HepG2 (cell line): ENCODE results near the gene PLEKHA8. TPM values are rescaled to one million over a fixed set of nuclear protein-coding genes. Genes with fewer than 3 reads are reported as not detected.

Experiments used
- ATAC-seq: fragments of 200-7000 bp; cut with Tn5 transposase; 3 replicates; pipeline ENCODE4 v1.9.1; 2020; ENCODE audit warnings: mild to moderate bottlenecking, moderate library complexity
- BruUV-seq: library from RNA; stranded (reverse); fragments of 400-500 nt; replicated peaks from 2 replicates; lab custom pipeline; 2021; lab: Mats Ljungman, UMichigan
- CTCF ChIA-PET: fragments of 300-600 bp; formaldehyde crosslinking; extraction: SDS; loops from one replicate; lab custom pipeline; 2021; ENCODE audit warnings: low total read pairs, inconsistent platforms, low intra/inter-chr PET ratio; lab: Yijun Ruan, JAX
- POLR2A ChIA-PET: fragments of 350-600 bp; sonication (Branson Sonifier 250); formaldehyde crosslinking; loops from one replicate; lab custom pipeline; 2020; ENCODE audit warnings: antibody characterized with exemption, inconsistent platforms; lab: Yijun Ruan, JAX
- DNase-seq: peaks from one replicate; pipeline ENCODE4 v3.0.0-alpha.2; 2015; ENCODE audit warnings: low spot score
- FAIRE-seq: peaks from 3 replicates; lab custom pipeline; 2011; peaks lifted over from hg19 to GRCh38; lab: Jason Lieb, UNC
- H2AFZ ChIP-seq: one replicate; pipeline ENCODE4 v1.6.1; 2011; ENCODE audit warnings: low read length, inconsistent platforms
- H3K27ac ChIP-seq: fragments of 300-600 bp; 3 replicates; pipeline ENCODE4 v1.8.0; 2011; ENCODE audit warnings: mixed run types, mild to moderate bottlenecking, mixed read lengths, low read length, inconsistent platforms; ENCODE audit not compliant: insufficient read depth; ENCODE audit errors: extremely low read length
- H3K27me3 ChIP-seq, 2 experiments: fragments of 200-600 bp in 1 of 2; 2 replicates in 1 of 2; 3 replicates in 1 of 2; pipeline versions ENCODE4 v1.6.0 to v1.8.0; 2011; ENCODE audit warnings: low read length in 2 of 2, mild to moderate bottlenecking in 2 of 2, moderate library complexity in 2 of 2, inconsistent platforms in 1 of 2; ENCODE audit not compliant: insufficient read depth in 2 of 2, control insufficient read depth in 1 of 2
- H3K36me3 ChIP-seq, 2 experiments: fragments of 200-600 bp in 1 of 2; replicated peaks in 1 of 2; 2 replicates in 1 of 2; 3 replicates in 1 of 2; pipeline versions ENCODE4 v1.5.1 to v1.8.0; 2011; ENCODE audit warnings: low read length in 2 of 2, inconsistent platforms in 1 of 2; ENCODE audit not compliant: insufficient read depth in 2 of 2, control insufficient read depth in 1 of 2
- H3K4me1 ChIP-seq: 2 replicates; pipeline ENCODE4 v1.5.1; 2012; ENCODE audit warnings: low read length, inconsistent platforms; ENCODE audit not compliant: insufficient read depth
- H3K4me2 ChIP-seq: 2 replicates; pipeline ENCODE4 v1.6.0; 2011; ENCODE audit warnings: low read depth, low read length, inconsistent platforms
- H3K4me3 ChIP-seq, 3 experiments: fragments of 200-600 bp in 1 of 3; sonication (generic), shearing (Covaris generic) in 1 of 3; replicated peaks in 1 of 3; 2 replicates each; pipeline ENCODE4 v1.5.1; 2011 to 2016; ENCODE audit warnings: low read length in 3 of 3, inconsistent platforms in 2 of 3, low read depth in 2 of 3, mild to moderate bottlenecking in 2 of 3, control low read depth in 1 of 3, mixed read lengths in 1 of 3; ENCODE audit not compliant: insufficient read depth in 1 of 3
- H3K79me2 ChIP-seq: one replicate; pipeline ENCODE4 v1.6.1; 2011; ENCODE audit warnings: low read length, inconsistent platforms; ENCODE audit not compliant: insufficient read depth
- H3K9ac ChIP-seq: 2 replicates; pipeline ENCODE4 v1.6.0; 2011; ENCODE audit warnings: mild to moderate bottlenecking, low read depth, low read length, inconsistent platforms; ENCODE audit not compliant: insufficient read depth
- H3K9me3 ChIP-seq: 2 replicates; pipeline ENCODE4 v1.5.1; 2012; ENCODE audit warnings: mild to moderate bottlenecking, low read length
- H4K20me1 ChIP-seq: 2 replicates; pipeline ENCODE4 v1.6.0; 2011; ENCODE audit warnings: inconsistent platforms, mild to moderate bottlenecking, low read length, moderate library complexity; ENCODE audit not compliant: insufficient read depth
- ATF2 ChIP-seq: sonication (generic); formaldehyde crosslinking; IDR thresholded peaks from 2 replicates; pipeline ENCODE4 v1.4.0; 2020; ENCODE audit warnings: missing genetic modification reagents
- BORCS8-MEF2B ChIP-seq: sonication (generic); formaldehyde crosslinking; IDR thresholded peaks from 2 replicates; pipeline ENCODE4 v1.8.0; 2022; ENCODE audit warnings: mild to moderate bottlenecking, missing genetic modification reagents
- CENPT ChIP-seq: sonication (generic); formaldehyde crosslinking; IDR thresholded peaks from 2 replicates; pipeline ENCODE4 v1.8.0; 2022; ENCODE audit warnings: low read depth, mild to moderate bottlenecking, moderate library complexity, missing genetic modification reagents
- DDIT3 ChIP-seq: sonication (generic); formaldehyde crosslinking; IDR thresholded peaks from 2 replicates; pipeline ENCODE4 v1.4.0; 2020; ENCODE audit warnings: mild to moderate bottlenecking, missing genetic modification reagents
- HIC2 ChIP-seq: sonication (generic); formaldehyde crosslinking; IDR thresholded peaks from 2 replicates; pipeline ENCODE4 v1.9.0; 2022; ENCODE audit warnings: low read depth, missing genetic modification reagents
- KLF16 ChIP-seq, 2 experiments: sonication (generic) in 1 of 2; formaldehyde crosslinking in 1 of 2; IDR thresholded peaks; 2 replicates each; pipeline versions ENCODE4 v1.6.1 to v1.8.0; 2016 to 2023; ENCODE audit warnings: missing genetic modification reagents in 2 of 2, missing compliant biosample characterization in 1 of 2
- MLLT10 ChIP-seq: sonication (generic); formaldehyde crosslinking; IDR thresholded peaks from 2 replicates; pipeline ENCODE4 v1.4.0; 2020; ENCODE audit warnings: missing genetic modification reagents
- MYPOP ChIP-seq: sonication (generic); formaldehyde crosslinking; IDR thresholded peaks from 2 replicates; pipeline ENCODE4 v1.8.1; 2023; ENCODE audit warnings: mild to moderate bottlenecking, moderate library complexity, missing genetic modification reagents
- REXO4 ChIP-seq: sonication (generic); formaldehyde crosslinking; IDR thresholded peaks from 2 replicates; pipeline ENCODE4 v1.8.0; 2022; ENCODE audit warnings: missing genetic modification reagents, mild to moderate bottlenecking, borderline replicate concordance
- TCF12 ChIP-seq, 2 experiments: fragments of 450-650 bp in 1 of 2; sonication (generic) in 1 of 2; formaldehyde crosslinking in 1 of 2; IDR thresholded peaks; 2 replicates each; pipeline versions ENCODE4 v1.6.1 to v1.8.0; 2017 to 2022; ENCODE audit warnings: antibody characterized with exemption in 1 of 2, mild to moderate bottlenecking in 1 of 2, missing genetic modification reagents in 1 of 2, moderate library complexity in 1 of 2
- ZFP36 ChIP-seq: fragments of 150-350 bp; IDR thresholded peaks from 2 replicates; pipeline ENCODE4 v1.6.1; 2018; ENCODE audit warnings: borderline replicate concordance, low read length, low read depth; ENCODE audit not compliant: partially characterized antibody
- ZNF121 ChIP-seq: sonication (generic); formaldehyde crosslinking; IDR thresholded peaks from 2 replicates; pipeline ENCODE4 v1.5.0; 2020; ENCODE audit warnings: mild to moderate bottlenecking, missing genetic modification reagents
- ZNF24 ChIP-seq: fragments of 450-650 bp; IDR thresholded peaks from 2 replicates; pipeline ENCODE4 v1.6.1; 2017; ENCODE audit warnings: antibody characterized with exemption, mild to moderate bottlenecking
- ZNF329 ChIP-seq: sonication (generic); formaldehyde crosslinking; IDR thresholded peaks from 2 replicates; pipeline ENCODE4 v1.9.0; 2021; ENCODE audit warnings: low read depth, mild to moderate bottlenecking, missing genetic modification reagents
- ZNF639 ChIP-seq: conservative IDR thresholded peaks from 2 replicates; pipeline ENCODE4 v1.6.1; 2018; ENCODE audit warnings: missing genetic modification reagents
- ZNF704 ChIP-seq: sonication (generic); formaldehyde crosslinking; IDR thresholded peaks from 2 replicates; pipeline ENCODE4 v1.8.1; 2023; ENCODE audit warnings: mild to moderate bottlenecking, inconsistent platforms, moderate library complexity, missing genetic modification reagents, borderline replicate concordance
- WGBS: methylation state at CpG from one replicate; pipeline ENCODE4 v1.1.6; 2017; ENCODE audit warnings: low lambda C conversion rate; 5-methylcytosine and 5-hydroxymethylcytosine counted together
- in situ Hi-C: cut with HindIII; loops from 2 replicates; pipeline ENCODE4 v1.10.0; 2017; ENCODE audit warnings: low pct_unique_long_range_greater_than_20kb; ENCODE audit not compliant: extremely low pct_ligation_motif_present
- intact Hi-C: fragments of 100-400 bp; cut with micrococcal nuclease; formaldehyde crosslinking; loops from one replicate; pipeline ENCODE4 v1.10.0; 2022; ENCODE audit not compliant: unreplicated experiment
- polyA plus RNA-seq, 8 experiments: library from polyadenylated mRNA; depleted of rRNA in 3 of 8; stranded (reverse) in 7 of 8; unstranded in 1 of 8; fragments of >200 nt; fragmentation: Illumina TruSeq in 4 of 8; extraction: Trizol in 4 of 8; gene quantifications; 2 replicates each; pipeline versions ENCODE4 v1.2.1 to v1.2.3, GENCODE V29; 2011 to 2016; ENCODE audit warnings: low read depth in 4 of 8, missing spikeins in 1 of 8, mixed read lengths in 1 of 8; ENCODE audit not compliant: insufficient read depth in 1 of 8
- total RNA-seq, 5 experiments: library from RNA; depleted of rRNA; stranded (reverse); fragments of >200 nt; fragmentation: Illumina TruSeq; extraction: Trizol; gene quantifications; 2 replicates each; pipeline ENCODE4 v1.2.3, GENCODE V29; 2016; ENCODE audit warnings: low read depth in 1 of 5

PLEKHA8 gene
- total and polyA plus RNA-seq, 2 of the 13 experiments (the other 11 are each of a cell fraction or from before 2014, with no cell fraction given) = 12.5 to 26.4 TPM

- H2AFZ ChIP-seq = no peak overlapping the region
- H3K27ac ChIP-seq = no peak overlapping the region
- intact Hi-C loops = no loop called here
- H3K36me3 ChIP-seq = peaks cover 9 to 41% of the 10 kb centered on the region in 2 experiments
- 100% methylated on average over 3 of the region's 3 CpGs for WGBS
- DNase-seq = no peak
- H3K79me2 ChIP-seq = no peaks in the 10 kb centered on the region
- no peak overlapping the region for H3K4me3 ChIP-seq
- H3K9me3 ChIP-seq = no peaks in the 10 kb centered on the region
- BruUV-seq = no TSS peak
- POLR2A ChIA-PET = no interaction called here
- H4K20me1 ChIP-seq = peaks cover 7% of the 10 kb centered on the region; the same call in 1 of the 2 replicates
- TF ChIP-seq ZFP36 (no peak), DDIT3 (CRISPR knock-in tag) (no peak), ZNF329 (CRISPR knock-in tag) (no peak), REXO4 (CRISPR knock-in tag) (no peak), BORCS8-MEF2B (no peak), ATF2 (CRISPR knock-in tag) (no peak), HIC2 (CRISPR knock-in tag) (no peak), KLF16 (CRISPR knock-in tag; IDR thresholded peaks at IDR 0.05) (no peak), TCF12 (IDR thresholded peaks at IDR 0.05) (no peak), TCF12 (CRISPR knock-in tag; IDR thresholded peaks at IDR 0.05) (no peak), ZNF639 (CRISPR knock-in tag) (no peak), ZNF704 (no peak), ZNF121 (CRISPR knock-in tag) (no peak), MYPOP (CRISPR knock-in tag) (no peak), MLLT10 (CRISPR knock-in tag) (no peak), ZNF24 (no peak), CENPT (CRISPR knock-in tag) (no peak)
- TF ChIP-seq, all 625 proteins: peak for 0
- FAIRE-seq (no peak), ATAC-seq (no peak)
- CTCF ChIA-PET = no interaction called here
- Histone ChIP-seq H3K4me2 (no peak overlapping the region), H3K9ac (no peak overlapping the region), H3K27me3 (no peaks in the 10 kb centered on the region), H3K4me1 (no peaks in the 10 kb centered on the region)
- in situ Hi-C loops = no loop called here
Measured at GRCh38 chr7:30078280-30078679, 50.1 kb downstream of the PLEKHA8 start.
